Measurements from ENCODE around the gene PAGE2B.
"Not testable (repeated sequence)": the region's sequence is repeated elsewhere in the genome, so short reads cannot be mapped to it uniquely, and the experiment has no call there.

The PAGE2B gene, protein sequence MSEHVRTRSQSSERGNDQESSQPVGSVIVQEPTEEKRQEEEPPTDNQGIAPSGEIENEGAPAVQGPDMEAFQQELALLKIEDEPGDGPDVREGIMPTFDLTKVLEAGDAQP

DNA sequence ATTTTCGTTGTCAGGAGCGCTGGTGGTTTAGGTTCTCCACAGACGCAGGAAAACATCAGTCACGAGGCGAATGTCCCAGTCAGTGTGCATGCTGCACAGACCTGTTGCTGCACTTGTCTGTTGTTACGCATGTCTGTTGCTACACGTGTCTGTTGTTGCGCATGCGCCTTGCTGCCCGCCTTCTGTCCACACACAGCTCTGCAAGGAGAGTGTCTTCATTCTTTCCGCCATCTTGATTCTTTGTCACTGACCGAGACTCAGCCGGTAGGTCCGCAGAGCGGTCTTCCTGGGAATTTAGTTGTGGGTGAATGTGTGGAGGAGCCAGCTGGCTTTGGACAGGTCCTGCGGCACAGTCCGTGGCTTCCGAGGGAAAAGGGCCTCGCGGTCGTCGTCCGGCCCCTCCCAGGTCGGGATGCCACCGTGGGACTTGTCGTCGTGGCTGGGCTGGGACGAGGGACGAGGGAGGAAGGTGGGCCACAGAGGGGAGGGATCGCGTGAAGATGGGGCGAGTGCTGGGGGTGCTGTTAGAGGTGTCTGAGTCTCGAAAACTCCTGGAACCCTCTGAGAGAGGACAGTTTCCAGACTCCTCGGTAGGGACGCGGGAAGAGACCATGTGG, at the start of gene PAGE2B:
TSS of gene PAGE2B (plus strand) at position 180 of the 617 bp plus-strand sequence. CDS start 1,012 bp downstream, outside the sequence.
- no peak for DNase-seq (ENCODE audit: low read depth)

DNA sequence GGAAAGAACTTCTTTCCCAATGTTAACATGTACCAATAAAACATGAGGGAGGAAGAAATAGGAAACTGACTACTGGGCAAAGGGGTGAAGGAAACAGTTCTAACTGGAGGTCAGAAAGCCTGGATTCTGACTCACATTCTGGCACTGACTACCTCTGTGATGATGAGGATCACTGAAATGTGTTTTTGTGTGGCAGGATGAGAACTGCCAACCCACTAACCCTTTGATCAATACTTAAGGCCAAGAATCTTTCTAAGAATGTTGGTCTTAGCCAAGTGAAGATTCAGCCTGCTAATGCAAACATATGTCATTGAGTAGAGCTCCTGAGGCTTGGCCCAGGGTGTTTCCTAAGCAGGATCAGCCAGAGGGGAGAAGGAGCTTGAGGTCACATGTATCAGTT, 48.7 kb upstream of the PAGE2B start:
- peak; percentile 43 for DNase-seq (ENCODE audit: low read depth)

DNA sequence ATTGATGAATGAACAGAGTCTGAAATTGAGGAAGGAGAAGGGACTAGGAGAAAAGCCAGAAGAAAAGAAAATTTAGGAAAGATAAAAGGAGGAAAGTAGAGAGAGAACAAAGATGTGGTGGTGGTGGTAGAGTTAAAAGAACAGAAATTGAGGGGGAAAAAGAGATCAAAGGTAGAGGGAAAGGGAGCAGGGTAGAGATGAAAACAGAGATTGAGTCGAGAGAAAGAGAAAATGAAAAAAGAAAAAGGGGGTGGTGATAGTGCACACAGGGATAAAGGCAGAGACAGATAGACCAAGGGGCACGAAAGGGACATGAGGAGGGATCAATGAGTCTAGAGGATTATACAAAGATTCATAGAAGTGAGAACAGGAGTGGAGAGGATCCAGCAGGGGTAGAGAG, 48.0 kb upstream of the PAGE2B start:
- DNase-seq (ENCODE audit: low read depth), result no peak

DNA sequence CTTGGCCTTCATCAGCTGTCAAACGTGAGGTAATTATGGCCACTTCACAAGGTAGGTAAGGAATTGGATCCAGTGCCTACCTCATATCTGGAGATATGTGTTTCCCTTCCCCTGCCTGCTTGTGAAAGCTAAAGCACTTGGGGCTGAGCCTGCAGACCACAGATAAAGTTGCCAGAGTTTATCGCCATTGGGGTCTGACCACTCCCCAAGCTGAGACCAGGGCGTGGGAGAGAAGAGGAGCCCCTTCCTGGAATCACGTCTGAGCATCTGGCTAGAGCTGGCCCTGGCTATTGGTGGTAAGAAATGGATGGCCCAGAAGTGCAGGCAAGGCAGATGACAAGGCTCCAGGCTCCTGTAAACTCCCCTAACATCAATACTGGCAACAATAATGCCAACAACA, 46.8 kb upstream of the PAGE2B start:
- no peak for DNase-seq (ENCODE audit: low read depth)

DNA sequence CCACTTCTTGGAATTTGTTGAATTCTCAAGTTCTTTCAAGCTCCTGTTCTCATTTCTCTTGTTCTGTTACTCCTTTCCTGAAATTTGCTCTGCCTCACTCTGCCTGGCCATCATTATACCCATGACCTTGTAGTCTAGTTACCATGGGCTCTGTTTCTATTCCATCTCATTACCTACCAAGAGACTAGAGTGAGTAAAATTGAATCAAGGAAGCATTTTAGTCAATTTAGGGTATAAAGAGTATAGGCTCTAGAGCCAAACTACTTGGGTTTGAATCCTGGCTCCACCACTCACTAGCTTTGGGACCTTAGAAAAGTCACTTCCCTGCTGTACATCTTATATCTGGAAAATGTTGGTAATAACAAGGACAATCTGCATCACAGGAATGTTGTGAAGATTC, 46.2 kb upstream of the PAGE2B start:
- no peak for DNase-seq (ENCODE audit: low read depth)

DNA sequence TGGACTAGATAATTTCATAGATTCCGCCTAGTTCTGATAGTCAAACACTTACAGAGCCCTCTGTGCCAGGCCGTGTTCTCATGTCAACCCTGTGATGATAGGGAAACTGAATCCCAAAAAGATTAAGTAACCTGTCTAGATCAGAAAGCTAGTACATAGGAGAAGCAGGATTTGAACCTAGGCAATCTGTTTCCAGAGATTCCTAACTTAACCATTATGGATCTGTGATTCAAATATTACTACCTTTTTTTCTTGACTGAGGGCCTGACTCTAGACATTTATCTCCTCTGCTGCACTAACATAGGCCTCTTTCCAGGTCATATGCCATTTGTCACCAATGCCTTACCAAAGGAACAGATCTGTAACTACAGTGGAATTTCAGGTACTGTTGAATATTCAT, 45.5 kb upstream of the PAGE2B start:
- DNase-seq (ENCODE audit: low read depth), result no peak

DNA sequence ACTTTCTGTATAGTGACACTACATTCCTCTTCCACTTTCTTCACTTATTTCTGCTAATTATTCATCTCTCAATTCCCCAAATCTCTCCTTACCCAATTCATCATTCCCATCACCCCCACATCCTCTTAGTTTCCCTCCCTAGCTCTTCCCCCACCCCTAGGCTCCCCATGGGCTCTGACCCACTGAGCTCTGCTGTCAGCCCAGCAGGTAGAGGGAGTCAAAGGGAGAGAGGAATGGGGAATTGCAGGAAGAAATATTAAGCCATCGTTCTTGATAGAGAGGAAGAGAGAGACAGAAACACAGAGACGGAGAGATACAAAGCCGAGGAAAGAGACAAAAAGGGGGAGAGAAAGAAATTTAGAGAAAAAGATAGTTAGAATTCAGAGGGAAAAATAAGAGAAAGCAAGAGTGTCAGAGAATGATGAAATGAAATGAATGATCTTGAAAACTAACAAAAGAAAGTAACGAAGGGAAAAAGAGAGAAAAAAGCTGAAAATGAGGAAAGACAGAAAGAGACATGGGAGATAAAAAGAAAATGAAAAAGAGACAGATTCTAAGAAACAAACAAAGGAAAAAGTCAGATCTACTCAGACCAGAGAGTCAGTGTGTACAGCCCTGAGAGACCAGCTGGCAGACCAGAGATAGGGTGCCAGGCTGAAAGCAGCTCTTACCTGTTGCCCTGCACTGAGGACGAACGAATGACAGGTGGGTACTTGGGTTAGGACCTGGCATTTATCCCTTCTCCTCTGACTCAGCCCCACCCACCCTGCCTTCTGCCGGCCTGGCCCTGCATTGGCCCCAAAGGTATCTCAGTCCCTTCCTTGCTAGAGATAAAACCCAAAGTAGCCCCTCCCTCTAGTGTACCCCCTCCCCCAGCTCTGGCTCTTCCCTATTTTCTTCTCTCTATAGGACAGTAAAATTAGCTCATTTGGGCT, 44.3 kb upstream of the PAGE2B start, which contains the start of gene ALAS2:
TSS of gene ALAS2 (minus strand) at position 707 of the 935 bp plus-strand sequence. CDS start 4,977 bp downstream, outside the sequence.
- no peak for DNase-seq (ENCODE audit: low read depth)

DNA sequence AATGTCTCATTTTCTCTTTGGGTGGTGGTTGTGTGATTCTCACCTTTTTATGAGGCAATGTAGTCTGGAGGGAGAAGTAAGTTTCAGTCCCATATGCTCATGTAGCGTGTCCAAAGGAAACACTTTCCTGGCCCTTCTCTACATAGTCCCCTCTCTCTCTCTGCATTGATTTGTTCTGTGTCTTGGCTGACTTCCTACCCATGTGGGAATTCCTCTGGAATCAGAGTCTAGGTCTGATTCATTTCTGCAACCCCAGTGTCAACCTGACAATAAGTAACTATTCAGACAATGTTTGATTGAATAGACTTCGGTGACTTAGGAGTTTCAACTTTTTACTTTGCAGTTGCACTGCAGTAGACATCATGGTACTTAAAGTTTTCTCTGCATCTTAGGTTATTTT, 41.4 kb upstream of the PAGE2B start:
- DNase-seq (ENCODE audit: low read depth), result no peak

DNA sequence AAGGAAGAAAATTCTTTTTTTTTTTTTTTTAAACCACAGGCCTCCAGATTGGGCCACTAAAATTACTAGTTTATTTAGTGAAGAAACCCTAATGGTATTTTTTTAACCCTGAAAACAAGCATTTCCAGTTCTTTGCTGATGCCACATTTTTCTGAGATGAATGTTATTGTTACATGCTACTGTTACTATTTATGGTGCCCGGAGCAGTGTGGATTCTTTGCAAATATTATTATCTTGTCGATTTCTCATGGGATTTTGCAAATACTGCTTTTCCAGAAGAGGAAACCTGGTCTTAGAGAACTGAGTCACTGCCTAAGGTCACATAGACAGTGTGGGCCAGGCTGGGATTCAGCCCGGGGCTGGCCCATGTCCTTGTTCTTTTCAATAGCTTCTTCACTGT, 35.4 kb upstream of the PAGE2B start:
- peak; percentile 34 for DNase-seq (ENCODE audit: low read depth)

DNA sequence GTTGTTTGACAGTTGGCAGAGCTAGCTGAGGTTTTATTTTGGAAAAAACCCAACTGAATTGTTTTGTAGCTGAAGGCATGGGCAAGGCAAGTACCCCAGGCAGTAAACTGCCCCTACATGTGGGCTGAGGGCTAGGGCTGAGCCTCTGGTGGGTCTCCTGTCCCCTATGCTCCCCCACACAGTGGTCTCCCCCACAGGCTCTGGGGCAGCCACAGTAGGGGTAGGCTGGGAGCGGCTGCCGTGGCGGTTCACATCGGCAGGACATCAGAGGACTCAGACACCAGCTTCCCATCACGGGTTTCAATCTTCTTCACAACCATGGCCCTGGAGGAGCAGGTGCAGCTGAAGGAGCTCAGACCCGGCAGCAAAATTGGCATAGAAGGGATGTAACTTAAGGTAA, 33.3 kb upstream of the PAGE2B start:
- DNase-seq (ENCODE audit: low read depth), result no peak

DNA sequence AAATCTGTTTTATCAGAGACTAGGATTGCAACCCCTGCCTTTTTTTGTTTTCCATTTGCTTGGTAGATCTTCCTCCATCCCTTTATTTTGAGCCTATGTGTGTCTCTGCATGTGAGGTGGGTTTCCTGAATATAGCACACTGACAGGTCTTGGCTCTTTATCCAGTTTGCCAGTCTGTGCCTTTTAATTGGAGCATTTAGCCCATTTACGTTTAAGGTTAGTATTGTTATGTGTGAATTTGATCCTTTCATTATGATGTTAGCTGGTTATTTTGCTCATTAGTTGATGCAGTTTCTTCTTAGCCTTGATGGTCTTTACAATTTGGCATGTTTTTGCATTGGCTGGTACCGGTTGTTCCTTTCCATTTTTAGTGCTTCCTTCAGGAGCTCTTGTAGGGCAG, 24.2 kb upstream of the PAGE2B start:
- DNase-seq (ENCODE audit: low read depth), result not testable (repeated sequence)

DNA sequence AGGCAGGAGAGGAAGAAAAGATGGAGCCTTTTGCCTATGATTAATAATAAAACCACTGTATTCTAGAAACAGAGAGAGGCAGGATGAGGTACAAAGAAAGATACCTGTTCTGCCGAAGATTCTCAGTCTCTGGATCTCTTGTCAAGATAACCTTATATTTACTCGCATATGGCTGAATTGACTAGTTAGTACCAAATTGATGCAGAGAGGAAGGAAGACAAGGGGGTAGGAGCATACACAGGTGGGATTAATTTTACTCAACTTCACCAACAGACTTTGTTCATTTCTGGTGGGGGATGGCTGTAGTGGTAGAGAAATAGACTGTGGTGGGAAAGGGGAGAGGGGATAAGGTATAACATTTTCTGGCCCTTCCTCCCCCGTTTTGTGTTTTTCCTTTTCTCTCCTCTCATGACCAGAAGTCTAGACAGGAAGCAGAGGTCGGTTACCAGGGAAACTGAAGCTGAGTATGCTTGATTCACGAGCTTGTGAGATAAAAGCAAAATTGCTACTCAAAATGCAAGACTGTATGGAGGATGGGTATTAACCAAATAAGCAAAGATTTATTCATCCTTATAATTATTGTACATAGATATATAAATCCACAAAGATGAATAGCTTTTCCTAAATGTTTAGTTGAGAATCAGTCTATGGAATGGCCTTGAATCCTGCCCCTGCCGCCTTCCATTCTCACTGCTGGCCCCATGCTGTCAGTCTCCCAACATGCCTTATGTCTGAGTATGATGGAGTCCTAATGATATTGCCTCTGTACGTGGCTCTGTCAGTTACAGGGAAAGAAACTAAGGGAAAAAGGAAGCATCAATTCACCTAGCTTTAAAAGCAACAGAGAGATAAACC, 17.8 kb upstream of the PAGE2B start:
- DNase-seq (ENCODE audit: low read depth), result no peak

DNA sequence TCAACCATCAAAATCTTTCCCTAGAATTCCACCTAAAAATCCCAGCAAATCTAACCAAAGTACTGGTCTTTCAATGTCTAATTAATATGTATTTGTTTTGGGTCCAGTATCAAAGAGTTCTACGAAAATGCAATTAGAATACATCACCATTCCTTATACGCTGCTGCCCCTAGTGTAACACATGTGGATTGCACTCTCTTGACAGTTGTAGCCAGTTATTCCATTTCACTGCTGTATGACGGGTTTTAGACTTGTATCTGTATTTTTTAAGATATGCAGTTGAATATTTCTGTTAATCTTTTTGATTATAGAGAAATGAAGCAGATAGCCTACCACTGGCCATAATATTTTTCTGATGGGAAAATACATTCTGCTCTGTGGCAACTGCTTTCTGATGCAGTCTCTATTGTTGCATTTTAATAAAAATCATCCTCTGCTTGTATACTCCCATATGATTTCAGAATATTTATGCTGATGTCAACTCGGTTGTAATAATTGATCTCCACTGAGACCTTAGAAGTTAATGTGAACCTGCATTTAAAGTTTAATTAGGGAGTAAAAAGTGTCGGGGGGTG, 17.1 kb upstream of the PAGE2B start:
- DNase-seq (ENCODE audit: low read depth), result peak; percentile 2

DNA sequence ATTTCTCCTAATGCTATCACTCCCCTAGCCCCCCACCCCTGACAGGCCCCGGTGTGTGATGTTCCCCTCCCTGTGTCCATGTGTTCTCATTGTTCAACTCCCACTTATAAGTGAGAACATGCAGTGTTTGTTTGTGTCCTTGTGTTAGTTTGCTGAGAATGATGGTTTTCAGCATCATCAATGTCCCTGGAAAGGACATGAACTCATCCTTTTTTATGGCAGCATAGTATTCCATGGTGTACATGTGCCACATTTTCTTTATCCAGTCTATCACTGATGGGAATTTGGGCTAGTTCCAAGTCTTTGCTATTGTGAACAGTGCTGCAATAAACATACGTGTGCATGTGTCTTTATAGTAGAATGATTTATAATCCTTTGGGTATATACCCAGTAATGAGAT, 7.7 kb upstream of the PAGE2B start:
- DNase-seq (ENCODE audit: low read depth), result not testable (repeated sequence)

DNA sequence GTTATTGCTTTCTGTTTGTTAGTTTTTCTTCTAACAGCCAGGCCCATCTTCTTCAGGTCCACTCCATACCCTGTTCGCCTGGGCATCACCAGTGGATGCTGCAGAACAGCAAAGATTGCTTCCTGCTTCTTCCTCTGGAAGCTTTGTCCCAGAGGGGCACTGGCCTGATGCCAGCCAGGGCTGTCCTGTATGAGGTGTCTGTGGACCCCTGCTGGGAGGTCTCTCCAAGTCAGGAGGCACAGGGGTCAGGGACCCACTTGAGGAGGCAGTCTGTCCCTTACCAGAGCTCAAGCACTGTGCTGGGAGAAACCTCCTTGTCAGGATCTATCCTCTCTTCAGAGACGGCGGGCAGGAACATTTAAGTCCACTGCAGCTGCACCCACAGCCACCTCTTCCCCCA, 2.5 kb upstream of the PAGE2B start:
- DNase-seq (ENCODE audit: low read depth), result no peak

DNA sequence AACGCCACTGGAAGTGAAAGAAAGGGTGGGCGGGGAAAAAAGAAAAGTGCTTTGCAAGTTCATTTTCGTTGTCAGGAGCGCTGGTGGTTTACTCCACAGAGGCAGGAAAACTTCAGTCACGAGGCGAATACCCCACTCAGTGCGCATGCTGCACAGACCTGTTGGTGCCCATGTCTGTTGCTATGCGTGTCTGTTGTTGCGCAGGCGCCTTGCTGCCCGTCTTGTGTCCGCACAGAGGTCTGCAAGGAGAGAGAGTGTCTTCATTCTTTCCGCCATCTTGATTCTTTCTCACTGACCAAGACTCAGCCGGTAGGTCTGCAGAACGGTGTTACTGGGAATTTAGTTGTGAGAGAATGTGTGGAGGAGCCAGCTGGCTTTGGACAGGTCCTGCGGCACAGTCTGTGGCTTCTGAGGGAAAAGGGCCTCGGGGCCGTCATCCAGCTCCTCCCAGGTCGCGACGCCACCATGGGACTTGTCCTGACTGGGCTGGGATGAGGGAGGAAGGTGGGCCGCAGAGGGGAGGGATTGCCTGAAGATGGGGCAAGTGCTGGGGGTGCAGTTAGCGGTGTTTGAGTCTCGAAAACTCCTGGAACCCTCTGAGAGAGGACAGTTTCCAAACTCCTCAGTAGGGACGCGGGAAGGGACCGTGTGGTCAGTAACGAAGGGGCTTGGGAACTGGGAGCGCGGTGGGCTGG, 14.1 kb downstream of the PAGE2B start, which contains the start of gene PAGE2:
TSS of gene PAGE2 (plus strand) at position 224 of the 695 bp plus-strand sequence. CDS start 1,003 bp downstream, outside the sequence.
- DNase-seq (ENCODE audit: low read depth), result no peak

DNA sequence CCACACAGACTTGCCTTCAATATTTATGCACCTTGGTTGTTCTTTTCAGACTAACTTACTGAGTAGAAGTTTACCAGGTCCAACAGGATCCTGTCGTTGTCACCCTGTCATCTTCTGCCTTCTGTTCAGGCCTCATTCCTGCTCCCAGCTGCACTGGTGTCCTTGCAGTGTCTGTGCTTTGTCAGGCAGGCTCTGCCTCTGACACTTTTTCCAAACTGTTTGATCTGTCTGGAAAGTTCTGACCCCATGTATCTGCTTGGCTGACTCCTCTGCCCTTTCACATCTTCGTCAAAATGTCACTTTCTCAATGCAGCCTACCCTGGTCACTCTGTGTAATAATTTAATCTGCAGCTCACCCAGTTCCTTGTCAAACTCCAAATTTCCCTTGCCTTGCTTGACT, 23.9 kb downstream of the PAGE2B start:
- no peak for DNase-seq (ENCODE audit: low read depth)

DNA sequence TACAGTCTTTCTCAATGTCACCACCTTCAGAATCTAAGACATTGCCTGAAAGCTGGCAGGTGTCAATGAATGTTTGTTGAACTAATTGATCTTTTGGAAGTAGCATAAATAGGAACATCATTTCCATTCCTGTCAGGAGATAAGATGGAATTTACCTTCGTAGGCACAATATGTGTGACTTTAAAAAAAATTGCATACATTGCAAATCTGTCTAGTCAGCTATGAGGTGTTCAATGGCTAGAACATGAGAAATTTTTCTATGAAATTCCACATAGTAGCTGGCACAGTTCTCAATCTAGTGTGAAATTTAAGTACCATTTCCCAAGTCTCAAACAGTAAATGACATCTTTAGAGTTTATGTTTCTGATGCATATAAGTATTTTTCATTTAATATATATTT, 24.3 kb downstream of the PAGE2B start:
- DNase-seq (ENCODE audit: low read depth), result no peak

DNA sequence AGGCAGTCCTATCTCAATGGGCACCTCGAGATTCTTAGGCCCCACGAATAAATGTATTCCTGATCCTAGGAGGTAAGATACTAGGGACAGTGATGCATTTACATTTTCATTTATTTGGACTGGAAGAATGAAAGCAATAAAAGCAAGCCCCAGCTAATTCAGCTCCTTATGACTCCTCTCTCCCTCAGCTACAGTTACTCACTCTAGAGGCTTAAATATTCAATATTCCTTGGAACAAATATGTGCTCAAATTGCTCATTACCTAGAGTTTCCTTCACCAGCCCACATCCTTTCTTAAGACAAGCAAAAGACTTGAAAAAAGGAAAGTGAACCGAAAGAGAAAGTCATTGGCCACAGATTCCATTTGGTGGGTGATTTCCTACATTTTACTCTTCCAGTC, 27.9 kb downstream of the PAGE2B start:
- no peak for DNase-seq (ENCODE audit: low read depth)

DNA sequence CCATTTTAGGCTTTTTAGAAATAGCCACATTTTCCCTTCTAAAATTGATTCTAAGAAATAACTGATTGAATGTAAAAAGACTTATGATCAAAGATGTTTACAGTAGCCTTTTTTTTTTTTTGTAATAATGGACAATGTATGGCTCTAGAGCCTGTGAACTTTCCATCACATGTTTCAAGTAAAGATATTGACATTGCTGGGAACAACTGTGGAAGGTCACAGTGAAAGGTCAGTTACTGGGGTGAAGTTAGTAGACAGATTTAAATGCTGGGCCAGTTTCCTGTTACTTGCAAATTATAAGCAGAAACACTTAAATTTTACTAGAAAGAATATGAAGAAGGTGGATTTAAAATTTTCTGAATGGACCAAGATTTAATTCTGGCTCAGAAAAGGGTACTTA, 32.4 kb downstream of the PAGE2B start:
- DNase-seq (ENCODE audit: low read depth), result no peak

DNA sequence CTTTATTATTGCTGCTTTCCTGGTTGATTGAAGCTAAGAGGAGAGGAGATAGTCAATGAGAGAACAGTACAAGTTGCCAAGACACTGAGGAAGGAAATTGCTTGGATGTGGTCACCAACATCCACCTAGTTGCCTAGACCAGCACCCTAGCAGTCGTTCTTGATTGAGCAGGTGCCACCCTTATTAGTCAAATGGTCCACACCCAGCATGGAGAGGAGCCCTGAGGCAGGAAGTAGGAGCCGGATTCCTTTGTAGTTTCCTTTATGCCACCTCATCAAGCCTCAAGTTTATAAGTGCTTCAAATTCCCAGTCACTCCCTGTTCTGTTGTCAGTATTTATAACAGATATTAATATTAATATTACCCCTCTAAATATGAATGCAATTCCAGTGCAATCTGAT, 33.1 kb downstream of the PAGE2B start:
- DNase-seq (ENCODE audit: low read depth), result no peak

Measured in fibroblast of gingiva (primary cell).